OCI-LY1 (cell line): ENCODE results near the gene FRS2.

ENCODE experiments used
- CTCF ChIP-seq: fragments of 200-600 bp; sonication (generic), shearing (Covaris generic); IDR thresholded peaks from 2 replicates; pipeline ENCODE4 v1.5.1; 2017; ENCODE audit warnings: mild to moderate bottlenecking, antibody characterized with exemption, low read length, moderate library complexity, mixed read lengths
- EZH2 ChIP-seq: fragments of 200-600 bp; sonication (generic), shearing (Covaris generic); IDR thresholded peaks from 2 replicates; pipeline ENCODE4 v1.8.0; 2017; ENCODE audit warnings: borderline replicate concordance, mixed run types, mild to moderate bottlenecking, antibody characterized with exemption, low read length, moderate library complexity, mixed read lengths

DNA sequence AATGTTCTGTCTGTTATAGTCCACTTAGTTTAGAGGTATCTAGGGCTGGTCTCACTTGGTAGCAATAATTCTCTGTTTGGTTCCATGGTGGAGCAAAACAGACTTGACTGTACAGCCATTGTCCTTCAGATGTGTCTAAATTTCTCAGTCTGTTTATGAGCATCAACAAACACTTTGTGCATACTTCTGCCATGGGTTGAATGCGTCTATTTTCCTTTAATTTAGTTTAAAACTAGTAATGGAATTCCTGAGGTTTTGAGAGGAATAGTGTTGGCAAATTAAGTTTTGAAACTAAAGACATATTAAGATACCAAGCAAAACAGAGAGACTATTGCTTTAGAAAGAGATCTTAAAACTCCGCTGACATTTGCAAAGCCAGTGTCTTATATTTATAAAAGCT lies 22.6 kb downstream of the FRS2 start:
- TF ChIP-seq CTCF (no peak), EZH2 (no peak)
